HG03469 (cell line): Measurements from ENCODE around the gene RXYLT1.
"Not testable (repeated sequence)": the region's sequence is repeated elsewhere in the genome, so short reads cannot be mapped to it uniquely, and the experiment has no call there.

Source experiments
- ATAC-seq: cut with Tn5 transposase; IDR thresholded peaks from one replicate; pipeline ENCODE4 v1.9.1; 2021; ENCODE audit warnings: mild to moderate bottlenecking, moderate library complexity, moderate number of reproducible peaks; ENCODE audit not compliant: unreplicated experiment

The RXYLT1 gene, protein sequence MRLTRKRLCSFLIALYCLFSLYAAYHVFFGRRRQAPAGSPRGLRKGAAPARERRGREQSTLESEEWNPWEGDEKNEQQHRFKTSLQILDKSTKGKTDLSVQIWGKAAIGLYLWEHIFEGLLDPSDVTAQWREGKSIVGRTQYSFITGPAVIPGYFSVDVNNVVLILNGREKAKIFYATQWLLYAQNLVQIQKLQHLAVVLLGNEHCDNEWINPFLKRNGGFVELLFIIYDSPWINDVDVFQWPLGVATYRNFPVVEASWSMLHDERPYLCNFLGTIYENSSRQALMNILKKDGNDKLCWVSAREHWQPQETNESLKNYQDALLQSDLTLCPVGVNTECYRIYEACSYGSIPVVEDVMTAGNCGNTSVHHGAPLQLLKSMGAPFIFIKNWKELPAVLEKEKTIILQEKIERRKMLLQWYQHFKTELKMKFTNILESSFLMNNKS

DNA sequence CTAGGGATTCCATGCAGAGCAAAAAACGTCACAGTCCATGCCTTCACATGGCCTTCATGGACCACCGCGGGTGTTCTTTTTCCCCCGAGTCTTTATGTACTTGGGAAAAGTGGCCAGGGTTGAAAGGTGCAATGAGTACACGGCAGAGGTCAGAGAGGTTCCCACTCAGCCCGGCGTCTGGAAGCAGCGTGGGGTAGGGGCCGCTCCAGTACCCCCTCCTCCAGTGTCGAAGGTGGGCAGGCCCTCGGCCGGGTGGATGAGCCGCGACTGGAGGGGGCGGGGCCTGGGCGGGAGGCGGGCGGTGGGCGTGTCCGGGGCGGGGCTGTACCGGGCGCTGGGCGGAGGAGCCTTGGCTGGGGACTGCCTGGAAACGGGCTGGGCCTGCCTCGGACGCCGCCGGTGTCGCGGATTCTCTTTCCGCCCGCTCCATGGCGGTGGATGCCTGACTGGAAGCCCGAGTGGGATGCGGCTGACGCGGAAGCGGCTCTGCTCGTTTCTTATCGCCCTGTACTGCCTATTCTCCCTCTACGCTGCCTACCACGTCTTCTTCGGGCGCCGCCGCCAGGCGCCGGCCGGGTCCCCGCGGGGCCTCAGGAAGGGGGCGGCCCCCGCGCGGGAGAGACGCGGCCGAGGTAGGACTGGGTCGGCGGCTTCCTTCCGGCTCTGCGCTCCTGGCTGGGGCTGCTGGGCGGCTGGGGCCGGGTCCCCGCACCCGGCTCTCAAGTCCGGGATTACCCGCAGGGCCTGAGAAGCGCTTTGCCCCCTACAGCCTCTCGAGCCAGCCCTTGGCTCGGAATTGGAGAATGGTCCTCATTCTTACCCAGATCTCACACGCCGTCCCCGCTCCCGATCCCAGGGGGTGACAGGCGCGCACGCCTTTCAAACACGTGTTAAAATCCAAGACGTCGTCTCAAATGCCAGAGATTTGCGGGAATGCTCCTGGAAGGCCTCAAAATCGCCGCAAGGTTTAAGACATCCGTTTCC lies at the start of gene RXYLT1:
Gene RXYLT1, plus strand, starts transcription at position 412 of the 984 bp plus-strand sequence. Its CDS starts 52 bp downstream, at position 464.
- ATAC-seq: peak; percentile 80

DNA sequence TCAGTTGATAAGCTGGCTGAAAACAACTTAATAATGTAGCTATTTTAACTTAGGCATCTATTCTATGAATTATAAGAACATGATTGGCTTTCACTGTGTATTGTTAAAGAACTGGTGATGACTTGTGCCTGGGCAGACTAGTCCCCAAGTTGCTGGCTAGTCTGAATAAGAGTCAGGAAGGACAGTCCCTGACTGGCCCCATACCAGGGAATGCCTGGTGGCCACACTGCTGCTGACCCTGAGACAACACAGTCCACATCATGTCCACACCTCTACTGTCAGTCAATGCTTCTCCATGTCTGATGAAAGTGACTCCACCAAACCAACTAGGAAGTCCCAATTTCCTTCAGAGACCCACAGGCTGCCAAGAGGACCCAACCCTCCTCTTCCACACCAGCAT lies 46.9 kb upstream of the RXYLT1 start:
- ATAC-seq: not testable (repeated sequence)

DNA sequence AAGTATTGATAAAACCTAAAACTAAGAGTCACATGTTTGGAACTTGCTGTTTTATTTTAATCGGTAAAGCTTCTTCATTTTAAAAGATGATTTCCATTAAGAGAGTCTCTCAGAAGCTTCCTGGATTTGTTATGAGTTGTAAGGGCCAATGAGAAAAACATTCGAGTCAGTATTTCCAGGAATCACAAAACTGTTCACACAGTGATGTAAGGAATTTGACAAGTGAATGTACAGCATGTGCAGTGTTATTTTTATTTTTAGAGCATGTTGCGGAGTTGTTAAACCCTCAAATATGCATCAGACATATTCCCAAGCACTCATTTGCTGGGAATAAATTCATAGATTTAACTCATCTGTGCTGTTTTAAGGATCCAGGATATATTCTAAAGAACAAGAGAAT lies 46.1 kb upstream of the RXYLT1 start:
- not testable (repeated sequence) for ATAC-seq

DNA sequence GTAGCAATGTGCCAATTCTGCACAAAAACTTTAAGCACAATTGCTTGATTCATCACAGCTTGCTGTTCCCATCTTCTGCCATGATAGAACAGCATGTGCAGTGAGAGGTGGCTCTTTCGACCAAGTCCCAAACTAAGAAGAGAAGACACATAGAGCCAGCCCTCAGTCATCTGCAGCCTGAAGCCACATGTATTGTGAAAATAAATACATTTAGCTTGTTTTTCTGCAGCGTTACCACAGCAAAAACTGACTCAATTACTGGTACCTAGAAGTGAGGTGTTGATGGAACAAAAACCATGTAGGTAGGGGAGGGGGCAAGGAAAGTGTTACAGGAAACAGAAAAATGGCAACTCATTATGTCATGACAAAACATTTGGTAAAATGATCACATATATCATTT lies 39.2 kb upstream of the RXYLT1 start:
- not testable (repeated sequence) for ATAC-seq

DNA sequence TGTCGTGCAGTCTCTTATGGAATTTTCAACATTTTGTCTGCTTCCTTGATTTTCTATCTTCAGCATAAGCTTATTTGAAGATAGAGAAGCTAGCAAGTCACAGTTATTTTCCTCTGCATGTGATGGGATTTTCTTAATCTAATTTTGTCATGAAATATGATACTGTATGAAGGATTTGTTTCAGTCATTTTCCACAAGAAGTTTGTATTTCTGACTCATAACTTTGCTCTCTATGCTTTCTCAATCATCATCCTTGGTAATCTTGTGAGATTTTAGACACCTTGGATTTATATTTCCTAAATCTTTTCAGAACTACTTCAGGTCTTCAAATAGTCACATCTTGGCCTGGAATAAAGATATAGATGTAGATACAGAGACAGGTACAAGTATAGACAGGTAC lies 38.3 kb upstream of the RXYLT1 start:
- ATAC-seq: not testable (repeated sequence)

DNA sequence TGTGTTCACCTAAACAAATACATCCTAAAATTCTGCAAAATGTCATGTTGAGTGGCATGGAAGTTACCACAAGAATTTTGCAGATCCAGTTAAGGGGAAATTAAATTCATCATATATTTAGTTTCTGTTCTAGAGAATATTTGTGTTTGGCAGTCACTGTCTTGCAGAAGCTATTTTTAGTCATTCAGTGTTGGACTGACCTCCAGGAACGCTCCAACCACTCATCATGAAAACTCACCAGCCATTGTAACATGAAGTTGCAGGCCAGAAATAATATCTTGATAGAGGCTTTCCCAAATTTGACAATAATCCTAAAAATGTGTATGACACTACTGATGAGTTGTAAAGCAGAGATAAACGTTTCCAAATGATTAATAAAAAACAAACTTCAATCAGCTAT lies 35.6 kb upstream of the RXYLT1 start:
- not testable (repeated sequence) for ATAC-seq

DNA sequence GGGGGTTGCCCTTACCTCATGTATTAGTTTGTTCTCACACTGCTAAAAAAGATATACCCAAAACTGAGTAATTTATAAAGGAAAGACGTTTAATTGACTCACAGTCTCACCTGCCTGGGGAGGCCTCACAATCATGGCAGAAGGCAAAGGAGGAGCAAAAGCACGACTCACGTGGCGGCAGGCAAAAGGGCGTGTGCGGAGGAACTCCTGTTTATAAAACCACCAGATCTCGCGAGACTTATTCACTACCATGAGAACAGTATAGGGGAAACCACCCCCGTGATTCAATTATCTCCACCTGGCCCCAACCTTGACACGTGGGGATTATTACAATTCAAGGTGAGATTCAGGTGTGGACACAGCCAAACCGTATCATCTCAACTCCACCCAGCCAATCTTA lies 33.2 kb upstream of the RXYLT1 start:
- ATAC-seq: not testable (repeated sequence)

DNA sequence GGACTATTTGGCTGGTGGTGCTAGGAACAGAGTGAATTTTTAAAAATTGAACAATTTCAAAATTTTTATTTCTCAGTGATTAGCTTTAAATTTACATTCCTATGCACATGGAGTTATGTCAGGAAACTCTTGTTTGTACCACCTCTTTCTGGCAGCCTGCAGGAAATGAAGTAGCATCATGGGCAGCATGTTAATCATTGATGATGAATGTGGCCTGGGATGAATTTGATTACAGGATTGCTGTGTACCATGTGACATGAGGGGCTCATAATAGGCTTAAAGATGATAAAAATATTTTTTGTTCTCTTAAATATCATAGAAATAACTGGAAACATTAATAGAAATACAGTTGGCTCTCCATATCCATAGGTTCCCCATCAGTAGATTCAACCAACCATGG lies 32.6 kb upstream of the RXYLT1 start:
- ATAC-seq: not testable (repeated sequence)

DNA sequence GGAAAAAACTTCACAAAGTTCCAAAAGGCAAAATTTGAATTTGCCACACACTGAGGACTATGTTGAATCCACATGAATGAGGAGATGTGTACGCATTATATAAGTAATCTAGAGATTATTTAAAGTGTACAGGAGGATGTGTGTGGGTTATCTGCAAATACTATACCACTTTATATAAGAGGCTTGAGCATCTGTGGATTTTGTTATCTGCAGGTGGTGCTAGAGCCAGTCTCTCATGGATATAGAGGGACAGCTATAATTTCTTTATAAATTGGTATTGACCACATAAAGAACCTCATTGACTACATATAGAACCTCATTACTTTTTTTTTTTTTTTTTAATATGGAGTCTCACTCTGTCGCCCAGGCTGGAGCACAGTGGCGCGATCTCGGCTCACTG lies 32.2 kb upstream of the RXYLT1 start:
- no peak for ATAC-seq

DNA sequence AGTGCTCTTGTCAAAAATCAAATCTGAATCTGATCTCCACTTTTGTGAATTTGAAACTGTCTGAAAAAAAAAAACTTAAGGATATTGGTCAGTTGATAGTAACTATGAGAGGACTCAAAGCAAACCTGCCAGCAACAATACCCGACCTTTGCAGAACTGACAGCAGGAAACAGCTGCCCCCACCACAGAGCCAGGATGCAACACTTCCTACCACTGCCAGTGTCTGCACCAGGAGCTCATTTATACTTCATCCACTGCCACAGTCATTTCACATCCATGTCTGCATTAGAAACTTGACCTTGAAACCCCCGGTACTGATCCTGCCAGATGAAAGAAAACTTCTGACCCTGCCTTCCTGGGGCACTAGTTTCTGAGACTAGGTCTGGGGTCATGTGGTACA lies 27.4 kb upstream of the RXYLT1 start:
- ATAC-seq: no peak

DNA sequence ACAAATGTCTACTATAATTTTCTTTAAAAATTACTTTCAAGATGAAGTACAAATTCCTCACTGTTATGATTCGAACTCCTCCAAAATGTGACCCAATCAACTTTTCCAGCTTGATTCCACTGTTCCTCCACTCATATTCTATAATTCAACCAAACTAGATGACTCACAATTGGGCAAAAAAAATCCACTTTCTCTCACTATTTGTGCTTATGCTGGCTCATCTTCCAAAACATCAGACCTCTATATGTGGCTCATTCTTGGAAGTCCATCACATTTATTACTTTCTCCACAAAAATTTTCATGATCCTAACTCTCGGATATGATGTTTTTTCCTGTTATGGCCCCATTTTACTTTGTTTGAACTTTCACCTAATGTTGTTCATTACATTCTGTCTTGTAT lies 26.9 kb upstream of the RXYLT1 start:
- no peak for ATAC-seq

DNA sequence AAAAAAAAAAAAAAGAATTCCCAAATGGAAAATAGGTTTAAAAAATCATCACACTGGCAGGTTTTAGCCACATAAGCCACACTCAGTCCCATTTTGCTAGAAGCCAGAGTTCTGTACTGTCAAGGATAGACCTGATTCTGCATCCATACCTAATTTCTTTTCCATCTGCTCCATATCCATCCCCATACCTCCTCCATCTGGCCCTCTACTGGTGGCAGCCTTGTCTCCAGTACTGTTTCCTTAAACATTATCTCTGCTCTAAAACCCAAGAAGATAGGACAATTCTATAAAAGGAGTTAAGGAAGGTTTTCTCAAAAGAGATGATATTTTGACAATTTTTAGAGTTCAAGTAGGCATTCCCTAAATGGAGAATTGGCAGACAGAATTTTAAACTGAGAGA lies 26.0 kb upstream of the RXYLT1 start:
- ATAC-seq: no peak

DNA sequence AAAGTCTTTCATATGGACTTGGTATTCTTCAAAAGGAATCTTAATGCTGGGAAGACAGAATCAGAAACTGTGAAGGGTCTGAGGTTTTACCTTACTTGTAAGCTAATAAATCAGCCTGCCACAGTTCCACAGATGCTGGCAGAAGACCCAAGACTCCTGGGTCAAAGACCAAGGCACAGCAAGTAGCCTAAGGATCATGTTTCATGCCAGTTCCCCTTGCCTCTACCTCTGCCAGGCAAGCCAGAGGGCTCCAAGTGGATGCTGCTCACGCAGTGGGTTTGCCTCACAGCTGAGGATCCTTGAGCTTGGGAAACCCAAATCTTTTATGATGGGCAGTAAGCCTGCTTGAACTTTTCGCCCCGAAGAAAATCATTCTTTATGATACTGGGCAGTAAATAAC lies 15.2 kb upstream of the RXYLT1 start:
- ATAC-seq: no peak

DNA sequence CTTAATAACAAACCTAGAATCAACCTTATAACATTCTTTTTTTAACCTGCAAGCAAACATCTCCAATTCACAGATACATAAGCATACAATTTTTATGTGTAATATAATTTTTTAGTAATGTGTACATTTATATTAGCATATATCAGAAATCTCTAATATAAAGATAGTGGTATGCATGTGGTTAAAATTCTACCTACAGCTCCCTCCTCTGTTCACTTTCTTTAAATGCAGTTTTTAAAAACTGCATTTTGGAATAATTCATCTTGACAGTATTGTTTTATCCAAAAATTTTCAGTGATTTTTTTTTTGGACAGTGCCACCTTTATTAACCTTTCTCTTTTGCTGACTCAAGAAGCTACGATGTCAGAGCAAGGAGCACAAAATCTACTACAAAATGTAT lies 13.2 kb upstream of the RXYLT1 start:
- ATAC-seq: no peak

DNA sequence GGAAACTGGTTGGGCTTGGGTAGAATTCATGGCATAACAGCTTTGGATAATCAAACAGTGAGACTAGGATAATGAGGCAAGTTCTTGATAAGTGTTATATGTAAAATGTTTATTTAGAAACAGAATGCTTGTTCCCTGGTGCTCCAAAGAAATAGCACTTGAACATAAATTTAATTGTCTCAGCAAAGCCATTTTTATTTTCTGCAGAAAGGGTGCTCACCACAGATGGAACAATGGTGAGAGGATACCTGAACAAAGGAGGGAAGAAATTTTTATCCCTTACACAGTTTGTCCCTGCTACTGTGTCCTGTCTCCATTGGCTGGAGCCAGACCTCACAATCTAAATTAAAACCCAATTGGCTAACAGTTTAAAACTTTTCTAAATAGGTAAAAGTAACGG lies 9.3 kb upstream of the RXYLT1 start:
- no peak for ATAC-seq

DNA sequence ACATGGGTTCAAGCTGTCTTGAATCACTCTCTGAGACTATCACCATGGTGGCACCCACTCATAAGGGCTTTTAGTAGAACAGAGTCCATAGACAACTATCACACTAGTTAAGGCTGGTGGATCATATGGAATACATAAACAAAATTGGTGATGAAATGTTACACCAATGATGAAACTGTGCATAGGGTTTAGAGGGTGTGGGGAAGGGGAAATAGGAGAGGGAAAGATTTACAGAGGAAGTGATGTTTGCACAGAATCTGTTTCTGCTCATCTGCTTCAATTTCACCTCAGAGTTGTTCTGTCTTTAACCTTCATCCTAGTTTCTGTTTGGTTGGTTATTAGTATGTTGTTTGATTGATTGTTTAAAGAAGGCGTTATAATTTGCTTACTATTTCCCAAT lies 2.4 kb upstream of the RXYLT1 start:
- ATAC-seq: no peak

DNA sequence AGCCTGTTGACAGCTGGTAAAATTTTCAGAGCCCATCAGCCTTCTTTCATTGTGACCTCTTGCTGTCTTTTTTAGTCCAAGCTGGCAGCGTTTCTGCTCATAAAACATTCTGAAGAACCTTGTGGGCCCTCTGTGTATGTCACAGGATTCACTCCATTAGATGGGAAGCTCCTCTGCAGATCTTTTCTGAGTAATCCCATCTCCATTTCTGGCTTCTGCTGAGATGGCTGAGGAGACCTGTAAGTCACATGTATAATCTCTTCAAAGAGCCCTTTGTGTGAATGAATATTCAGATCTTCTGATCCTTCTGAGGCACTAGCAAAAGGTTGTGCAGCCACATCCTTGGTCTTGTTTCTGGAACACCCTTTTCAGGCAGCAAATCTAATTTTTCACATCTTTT lies 2.8 kb downstream of the RXYLT1 start:
- no peak for ATAC-seq

DNA sequence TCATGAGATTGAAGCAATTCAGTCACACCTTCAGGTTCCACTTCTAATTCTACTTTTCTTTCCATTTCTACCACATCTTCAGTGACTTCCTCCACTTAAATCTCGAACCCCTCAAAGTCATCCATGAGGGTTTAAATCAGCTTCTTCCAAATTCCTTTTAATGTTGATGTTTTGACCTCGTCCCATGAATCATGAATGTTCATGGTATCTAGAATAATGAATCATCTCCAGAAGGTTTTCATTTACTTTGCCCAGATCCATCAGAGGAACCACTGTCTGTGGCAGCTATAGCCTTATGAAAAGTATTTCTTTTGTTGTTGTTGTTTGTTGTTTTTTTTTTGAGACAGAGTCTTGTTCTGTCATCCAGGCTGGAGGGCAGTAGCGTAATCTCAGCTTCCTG lies 7.6 kb downstream of the RXYLT1 start:
- no peak for ATAC-seq

DNA sequence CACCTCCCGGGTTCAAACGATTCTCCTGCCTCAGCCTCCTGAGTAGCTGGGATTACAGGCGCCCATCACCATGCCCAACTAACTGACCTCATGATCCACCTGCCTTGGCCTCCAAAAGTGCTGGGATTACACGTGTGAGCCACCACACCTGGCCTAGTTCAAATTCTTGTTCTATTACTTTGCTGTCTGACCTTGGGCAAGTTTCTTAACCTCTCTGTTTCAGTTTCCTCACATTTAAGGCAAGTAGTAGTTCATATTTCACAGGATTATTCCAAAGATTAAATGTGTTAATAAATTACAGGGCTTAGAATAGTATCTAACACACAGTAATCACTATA lies 10.9 kb downstream of the RXYLT1 start:
- ATAC-seq: no peak

DNA sequence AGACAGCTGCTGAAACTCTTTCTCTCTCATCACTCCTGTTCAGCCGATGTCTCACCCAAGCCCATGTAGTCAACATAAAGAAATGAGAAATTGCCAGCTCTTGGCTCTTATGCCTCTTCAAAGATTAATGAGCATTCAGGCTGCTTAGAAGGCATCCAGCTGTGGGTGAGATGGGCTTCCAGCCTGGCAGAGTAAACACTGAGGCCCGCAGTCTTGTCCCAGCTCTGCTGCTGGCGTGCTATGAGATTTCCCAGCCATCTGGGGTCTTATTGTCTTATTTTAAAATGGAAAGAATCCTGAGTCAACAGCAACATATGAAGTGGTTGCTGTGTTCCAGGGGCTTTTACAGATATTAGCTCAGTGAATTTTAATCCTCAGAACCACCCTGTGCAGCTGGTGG lies 12.6 kb downstream of the RXYLT1 start:
- ATAC-seq: no peak

DNA sequence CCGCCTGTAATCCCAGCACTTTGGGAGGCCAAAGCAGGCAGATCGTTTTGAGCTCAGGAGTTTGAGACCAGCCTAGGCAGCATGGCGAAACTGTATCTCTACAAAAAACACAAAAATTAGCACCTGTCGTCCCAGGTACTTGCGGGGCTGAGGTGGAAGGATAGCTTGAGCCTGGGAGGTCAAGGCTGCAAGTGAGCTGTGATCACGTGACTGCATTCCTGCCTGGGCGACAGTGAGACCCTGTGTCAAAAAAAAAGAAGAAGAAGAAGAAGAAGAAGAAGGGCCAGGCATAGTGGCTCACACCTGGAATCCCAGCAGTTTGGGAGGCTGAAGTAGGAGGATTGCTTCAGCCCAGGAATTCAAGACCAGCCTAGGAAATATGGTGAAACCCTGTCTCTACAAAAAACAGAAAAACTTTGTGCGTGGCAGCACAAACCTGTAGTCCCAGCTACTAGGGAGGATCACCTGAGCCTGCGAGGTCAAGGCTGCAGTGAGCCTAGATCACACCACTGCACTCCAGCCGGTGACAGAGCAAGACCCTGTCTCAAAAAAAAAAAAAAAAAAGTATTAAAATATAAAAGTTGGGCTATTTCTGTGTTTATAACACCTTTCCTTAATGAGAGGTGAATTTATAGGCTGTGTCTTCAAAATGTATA lies 15.5 kb downstream of the RXYLT1 start:
- no peak for ATAC-seq
